Brain pericyte (primary cell): ENCODE measurements around the gene ZNHIT6.
A peak's percentile ranks its signal among the peaks of the same experiment; 100 is the strongest.
"Not testable (repeated sequence)": the region's sequence is repeated elsewhere in the genome, so short reads cannot be mapped to it uniquely, and the experiment has no call there.

Experiments
- DNase-seq: peaks from one replicate; pipeline ENCODE4 v3.0.0-alpha.2; 2012; ENCODE audit warnings: low read depth, low spot score

ZNHIT6 gene, protein sequence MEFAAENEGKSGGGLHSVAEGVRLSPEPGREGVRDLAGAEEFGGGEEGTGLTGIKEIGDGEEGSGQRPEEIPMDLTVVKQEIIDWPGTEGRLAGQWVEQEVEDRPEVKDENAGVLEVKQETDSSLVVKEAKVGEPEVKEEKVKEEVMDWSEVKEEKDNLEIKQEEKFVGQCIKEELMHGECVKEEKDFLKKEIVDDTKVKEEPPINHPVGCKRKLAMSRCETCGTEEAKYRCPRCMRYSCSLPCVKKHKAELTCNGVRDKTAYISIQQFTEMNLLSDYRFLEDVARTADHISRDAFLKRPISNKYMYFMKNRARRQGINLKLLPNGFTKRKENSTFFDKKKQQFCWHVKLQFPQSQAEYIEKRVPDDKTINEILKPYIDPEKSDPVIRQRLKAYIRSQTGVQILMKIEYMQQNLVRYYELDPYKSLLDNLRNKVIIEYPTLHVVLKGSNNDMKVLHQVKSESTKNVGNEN

DNA sequence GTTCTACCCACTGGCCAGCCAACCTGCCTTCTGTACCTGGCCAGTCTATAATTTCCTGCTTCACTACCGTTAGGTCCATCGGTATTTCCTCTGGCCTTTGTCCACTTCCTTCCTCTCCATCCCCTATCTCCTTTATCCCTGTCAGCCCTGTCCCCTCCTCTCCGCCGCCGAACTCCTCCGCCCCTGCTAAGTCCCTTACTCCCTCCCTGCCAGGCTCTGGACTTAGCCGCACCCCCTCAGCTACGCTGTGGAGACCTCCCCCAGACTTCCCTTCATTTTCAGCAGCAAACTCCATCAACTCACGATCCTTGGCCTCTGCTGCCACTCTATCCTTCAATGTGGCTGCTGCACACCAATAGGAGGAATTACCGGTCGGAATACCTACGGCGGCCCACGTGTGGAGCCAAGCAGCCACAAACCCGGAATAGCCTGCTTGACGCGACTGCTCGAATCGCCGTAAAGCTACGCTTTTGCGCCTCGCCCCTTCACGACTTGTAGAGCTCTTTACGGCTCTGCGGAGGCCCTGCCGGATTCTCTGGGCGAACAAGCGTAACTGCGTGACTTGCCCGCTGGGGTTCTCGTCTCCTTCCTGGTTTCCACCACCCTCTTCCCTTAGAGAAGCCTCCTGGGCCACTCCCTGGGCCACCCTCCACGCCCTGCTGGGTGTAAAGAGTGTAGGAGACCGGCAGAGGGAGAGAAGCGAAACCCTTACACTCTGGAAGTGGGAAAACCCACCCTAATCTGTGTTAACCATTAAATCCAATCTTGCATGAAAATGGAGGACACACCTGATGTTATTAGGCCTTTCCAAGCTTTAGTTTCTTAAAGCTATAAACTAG is at the start of gene ZNHIT6:
TSS of gene ZNHIT6 (minus strand) at position 444 of the 839 bp plus-strand sequence. CDS start at position 295, 149 bp downstream.
- peak; percentile 76 for DNase-seq

DNA sequence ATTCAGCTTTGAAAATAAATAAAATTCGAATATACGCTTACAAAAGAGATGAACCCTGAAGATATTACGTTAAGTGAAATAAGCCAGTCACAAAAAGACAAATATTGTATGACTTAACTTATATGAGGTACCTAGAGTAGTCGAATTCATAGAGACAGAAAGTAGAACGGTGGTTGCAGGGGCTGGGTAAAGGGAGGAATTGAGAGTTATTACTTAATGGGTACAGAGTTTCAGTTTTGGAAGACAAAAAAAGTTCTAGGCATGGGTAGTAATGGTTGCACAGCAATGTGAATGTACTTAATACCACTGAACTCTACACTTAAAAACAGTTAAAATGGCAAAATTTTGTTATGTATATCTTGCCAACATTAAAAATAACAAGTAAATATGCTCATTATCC is 48.6 kb upstream of the ZNHIT6 start:
- DNase-seq: no peak

DNA sequence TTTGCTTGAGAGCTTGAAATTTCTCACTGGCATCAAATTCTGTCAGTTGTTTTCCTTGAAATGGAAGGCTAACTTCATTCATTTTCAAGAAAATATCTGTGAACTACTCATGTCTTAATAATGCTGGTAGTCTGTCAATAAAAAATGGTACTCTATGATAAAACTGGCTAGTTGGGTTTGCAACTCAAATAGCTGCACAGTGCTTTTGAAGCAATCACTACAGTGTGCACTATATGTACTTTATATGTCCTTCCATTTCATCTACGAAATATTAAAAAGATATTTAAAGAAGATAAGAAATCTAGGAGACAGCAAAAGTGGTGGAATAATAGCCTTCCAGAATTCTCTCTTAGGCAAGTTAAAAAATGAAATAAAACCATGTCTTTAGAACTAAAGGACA is 39.9 kb upstream of the ZNHIT6 start:
- no peak for DNase-seq

DNA sequence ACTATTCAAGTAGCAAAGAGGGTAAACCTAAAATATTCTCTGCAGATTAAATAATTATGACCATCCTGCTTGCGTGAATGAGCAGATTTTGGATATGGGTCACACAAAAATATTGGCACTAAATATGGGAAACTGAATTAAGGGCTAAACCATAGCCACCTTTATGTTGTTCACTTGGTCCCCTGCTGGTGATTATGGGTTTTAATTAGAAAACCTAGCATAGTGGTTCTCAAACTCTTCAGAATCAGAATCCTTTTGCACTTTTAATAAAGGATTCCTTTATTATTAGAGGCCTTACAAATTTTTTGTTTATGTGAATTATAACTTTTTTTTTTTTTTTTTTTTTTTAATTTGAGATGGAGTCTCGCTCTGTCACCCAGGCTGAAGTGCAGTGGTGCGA is 38.5 kb upstream of the ZNHIT6 start:
- DNase-seq: no peak

DNA sequence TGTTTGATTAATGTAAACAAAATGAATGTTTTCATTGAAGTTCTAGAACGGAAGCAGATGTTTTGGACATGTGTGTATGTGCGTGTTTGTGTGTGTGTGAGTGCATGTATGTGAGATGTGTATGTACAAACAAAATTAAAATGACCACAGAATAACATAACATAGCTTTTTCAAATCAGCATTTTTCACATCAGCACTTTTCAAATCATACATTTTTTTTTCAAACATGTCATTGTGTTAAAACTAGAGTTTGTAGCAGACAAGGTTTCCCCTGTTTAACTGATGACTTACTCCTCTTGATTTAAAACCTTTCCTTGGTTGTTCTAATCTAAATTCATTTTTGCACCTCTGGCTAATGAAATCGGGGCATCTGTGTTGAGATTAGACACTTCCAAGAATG is 35.6 kb upstream of the ZNHIT6 start:
- DNase-seq: no peak

DNA sequence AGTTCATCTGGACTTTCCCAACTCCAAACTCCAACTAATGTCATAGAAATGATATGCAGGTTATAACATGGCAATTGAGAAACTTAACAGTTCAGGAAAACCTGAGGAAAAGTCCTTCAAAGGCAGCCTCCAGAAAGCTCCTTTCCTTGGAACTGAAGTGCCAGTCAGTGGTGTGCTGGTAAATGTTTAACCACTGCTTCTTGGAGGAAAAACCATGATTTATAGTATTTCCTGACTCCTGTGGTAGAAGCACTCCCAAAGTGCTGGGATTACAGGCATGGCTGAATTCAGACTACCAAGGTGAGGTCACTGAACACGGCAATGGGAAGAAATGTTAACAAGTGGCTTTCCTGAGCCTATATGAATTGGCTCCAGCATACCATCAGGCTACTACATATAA is 26.7 kb upstream of the ZNHIT6 start:
- no peak for DNase-seq

DNA sequence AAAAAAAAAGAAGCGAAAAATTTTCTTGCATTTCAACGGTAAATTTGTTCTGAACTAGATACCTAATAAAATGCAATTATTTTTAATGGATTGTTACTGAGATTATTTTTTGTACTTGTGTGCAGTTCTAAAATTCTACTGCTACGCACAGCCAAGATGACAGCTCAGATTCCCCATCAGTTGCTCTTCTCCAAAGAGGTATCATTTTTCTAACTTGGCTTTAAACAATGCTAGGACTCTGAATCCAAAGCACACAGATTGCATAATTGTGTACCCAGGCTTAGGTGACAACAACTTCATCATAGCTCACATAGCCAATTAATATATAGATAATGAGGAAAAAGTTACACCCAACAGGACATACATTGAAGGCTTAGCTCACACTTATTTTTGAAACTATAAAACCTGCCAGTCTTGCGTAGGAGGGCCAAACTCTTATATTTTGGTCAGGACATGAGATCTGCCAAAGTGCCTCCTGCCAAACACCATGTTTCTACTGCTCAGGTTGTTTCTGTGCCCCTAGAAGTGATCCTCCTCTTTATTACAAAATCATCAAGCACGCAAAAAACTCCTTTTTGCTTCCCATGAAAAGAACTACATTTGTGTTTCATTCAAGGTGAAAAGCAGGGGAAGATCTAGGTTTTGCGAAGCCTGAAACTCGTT is 10.6 kb upstream of the ZNHIT6 start:
- DNase-seq: no peak

DNA sequence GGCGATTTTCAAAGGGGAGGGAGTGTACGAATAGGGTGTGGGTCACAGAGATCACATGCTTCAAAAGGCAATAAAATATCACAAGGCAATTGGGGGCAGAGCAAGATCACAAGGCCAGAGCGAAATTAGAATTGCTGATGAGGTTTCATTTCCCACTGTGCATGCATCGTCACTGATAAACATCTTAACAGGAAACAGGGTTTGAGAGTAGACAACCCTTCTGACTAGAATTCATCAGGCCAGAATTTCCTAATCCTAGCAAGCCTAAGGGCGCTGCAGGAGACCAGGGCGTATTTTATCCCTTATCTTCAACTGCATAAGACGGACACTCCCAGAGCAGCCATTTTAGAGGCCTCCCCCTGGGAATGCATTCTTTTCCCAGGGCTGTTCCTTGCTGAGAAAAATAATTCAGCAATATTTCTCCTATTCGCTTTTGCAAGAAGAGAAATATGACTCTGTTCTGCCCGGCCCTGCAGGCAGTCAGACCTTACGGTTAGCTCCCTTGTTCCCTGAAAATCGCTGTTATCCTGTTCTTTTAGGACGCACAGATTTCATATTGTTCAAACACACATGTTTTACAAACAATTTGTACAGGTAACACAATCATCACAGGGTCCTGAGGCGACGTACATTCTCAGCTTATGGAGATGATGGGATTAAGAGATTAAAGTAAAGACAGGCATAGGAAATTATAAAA is 6.3 kb upstream of the ZNHIT6 start:
- DNase-seq: not testable (repeated sequence)

DNA sequence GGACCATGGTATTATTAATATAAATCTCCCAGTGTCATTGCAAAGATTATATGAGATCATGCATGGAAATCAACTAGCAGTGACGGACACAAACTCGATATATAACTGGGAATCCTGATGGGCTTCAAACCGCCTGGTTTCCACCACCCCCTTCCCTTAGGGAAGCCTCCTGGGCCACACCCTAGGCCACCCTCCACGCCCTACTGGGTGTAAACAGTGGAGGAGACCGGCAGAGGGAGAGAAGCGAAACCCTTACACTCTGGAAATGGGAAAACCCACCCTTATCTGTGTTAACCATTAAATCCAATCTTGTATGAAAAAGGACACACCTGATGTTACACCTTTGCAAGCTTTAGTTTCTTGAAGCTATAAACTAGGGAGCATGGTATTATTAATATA is 595 bp upstream of the ZNHIT6 start:
- no peak for DNase-seq

DNA sequence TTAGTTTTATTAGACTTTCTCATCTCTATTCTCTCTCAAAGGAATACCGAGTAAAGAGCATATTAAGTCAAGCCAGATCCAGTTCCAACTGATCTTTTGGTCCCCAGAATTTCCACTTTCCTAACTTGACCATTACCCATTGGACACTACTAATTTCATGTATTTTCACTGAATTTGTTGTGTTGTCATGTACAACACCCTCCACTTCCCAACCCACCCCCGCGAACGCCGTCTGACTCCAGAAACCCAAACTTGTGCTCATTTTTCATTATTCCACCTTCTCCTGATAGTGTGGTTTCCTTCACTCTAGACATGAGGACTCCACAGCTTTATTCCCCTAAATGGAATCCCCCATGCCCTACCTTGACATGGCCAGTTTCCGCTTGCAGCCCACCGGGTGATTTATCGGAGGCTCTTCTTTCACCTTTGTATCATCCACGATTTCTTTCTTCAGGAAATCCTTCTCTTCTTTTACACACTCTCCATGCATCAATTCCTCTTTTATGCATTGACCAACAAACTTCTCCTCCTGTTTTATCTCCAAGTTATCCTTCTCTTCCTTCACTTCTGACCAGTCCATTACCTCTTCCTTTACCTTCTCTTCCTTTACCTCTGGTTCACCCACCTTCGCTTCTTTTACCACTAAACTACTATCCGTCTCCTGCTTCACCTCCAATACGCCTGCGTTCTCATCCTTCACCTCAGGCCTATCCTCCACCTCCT is 805 bp downstream of the ZNHIT6 start:
- no peak for DNase-seq

DNA sequence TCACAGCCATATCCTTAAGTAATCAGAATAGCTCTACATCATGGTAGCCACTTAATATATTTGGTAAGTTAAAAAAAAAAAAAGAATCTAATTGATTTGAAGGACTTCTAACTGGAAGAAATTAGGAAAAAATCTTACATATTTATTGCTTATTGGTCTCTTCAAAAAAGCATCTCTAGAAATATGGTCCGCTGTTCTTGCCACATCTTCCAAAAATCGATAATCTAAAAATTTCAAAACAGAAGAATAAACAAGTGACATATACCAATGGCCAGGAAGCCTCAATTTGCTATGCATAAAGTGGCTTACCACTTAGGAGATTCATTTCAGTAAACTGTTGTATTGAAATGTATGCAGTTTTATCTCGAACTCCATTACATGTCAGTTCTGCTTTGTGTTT is 2.3 kb downstream of the ZNHIT6 start:
- DNase-seq: no peak

DNA sequence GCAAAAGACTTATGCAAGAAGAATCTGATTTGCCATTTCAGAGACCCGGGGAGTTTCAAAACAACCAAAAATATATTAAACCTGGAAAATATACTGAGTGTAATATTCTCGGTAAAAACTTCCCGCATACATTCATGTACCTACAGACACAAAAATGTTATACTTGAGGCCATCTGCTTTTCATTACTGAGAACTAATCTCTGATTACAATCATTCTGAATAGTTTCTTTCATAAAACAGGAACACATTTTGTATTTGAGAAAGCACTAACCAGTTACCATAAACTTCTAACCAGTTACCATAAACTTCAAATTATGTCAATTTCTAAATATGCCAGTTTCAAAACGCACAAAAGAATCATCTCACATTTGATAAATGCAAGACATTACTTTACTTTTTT is 7.8 kb downstream of the ZNHIT6 start:
- no peak for DNase-seq

DNA sequence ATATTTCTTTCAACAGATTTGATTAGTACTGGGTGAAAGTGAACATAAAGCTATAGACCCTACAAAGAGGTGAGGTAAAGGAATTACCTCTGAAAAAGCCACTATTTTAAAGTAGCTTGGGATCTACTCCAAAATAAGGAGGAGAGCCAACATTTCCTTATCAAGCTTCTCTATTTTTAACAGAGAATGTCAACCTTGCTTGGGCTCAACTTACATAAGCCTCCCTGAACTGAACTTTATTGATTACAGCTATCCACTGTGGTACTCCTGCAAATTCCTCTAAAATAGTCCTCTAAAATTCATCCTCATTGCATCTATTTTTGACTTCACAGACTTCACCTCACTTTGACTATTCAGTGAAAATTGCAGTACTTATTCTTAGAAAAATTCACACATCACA is 10.3 kb downstream of the ZNHIT6 start:
- DNase-seq: no peak

DNA sequence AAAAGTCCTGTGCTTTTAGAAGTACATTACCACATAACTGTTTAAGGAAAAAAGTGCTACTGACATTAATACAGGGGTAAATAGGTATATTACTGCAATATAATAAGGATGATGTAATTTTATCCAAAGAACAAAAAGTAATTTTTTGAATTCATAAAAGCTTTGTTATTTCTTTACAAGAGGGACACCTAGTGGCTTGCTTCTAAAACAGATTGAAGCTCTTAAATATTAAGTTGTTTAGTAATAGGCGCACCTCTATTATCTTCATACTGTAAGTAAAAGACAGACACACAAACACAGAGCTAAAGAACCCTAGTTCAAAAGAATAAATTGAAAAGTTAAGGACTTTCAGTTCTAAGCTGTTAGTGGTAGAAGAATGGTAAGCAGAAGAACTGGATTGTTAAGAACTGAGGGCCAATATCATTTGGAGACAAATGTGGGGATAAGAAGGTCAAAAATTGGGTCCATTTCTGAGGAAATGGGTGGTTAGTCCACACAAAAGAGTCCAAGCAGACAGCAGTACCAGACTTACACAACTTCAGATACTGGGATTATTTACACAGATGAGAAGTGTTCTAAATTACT is 15.4 kb downstream of the ZNHIT6 start:
- DNase-seq: no peak

DNA sequence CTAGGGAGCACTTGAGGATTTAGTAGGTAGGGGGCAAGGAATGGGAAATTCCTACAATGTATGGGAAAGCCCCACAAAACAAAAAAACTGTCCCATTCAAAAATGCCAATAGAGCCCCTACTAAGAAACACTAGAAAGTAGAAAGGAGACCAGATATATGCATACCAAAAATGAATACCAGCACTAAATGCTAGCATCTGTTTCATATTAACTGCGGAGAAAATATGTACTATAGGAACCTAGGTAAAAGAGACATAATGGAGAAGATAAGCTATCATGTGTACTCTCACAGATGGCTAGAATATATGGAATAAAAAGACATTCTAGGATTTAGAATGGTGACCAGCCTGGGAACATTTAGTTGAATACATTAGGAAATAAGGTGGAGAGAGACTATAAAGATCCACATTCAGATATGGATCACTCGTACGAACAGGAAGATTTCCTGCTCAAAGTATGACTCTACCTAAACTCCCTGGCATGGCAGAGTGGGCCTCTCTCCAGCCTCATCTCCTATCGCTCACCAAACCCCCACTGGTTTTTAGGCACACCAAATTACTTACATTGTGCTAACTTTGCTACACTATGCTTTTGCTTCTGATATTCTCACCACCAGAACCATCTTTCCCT is 18.3 kb downstream of the ZNHIT6 start:
- no peak for DNase-seq

DNA sequence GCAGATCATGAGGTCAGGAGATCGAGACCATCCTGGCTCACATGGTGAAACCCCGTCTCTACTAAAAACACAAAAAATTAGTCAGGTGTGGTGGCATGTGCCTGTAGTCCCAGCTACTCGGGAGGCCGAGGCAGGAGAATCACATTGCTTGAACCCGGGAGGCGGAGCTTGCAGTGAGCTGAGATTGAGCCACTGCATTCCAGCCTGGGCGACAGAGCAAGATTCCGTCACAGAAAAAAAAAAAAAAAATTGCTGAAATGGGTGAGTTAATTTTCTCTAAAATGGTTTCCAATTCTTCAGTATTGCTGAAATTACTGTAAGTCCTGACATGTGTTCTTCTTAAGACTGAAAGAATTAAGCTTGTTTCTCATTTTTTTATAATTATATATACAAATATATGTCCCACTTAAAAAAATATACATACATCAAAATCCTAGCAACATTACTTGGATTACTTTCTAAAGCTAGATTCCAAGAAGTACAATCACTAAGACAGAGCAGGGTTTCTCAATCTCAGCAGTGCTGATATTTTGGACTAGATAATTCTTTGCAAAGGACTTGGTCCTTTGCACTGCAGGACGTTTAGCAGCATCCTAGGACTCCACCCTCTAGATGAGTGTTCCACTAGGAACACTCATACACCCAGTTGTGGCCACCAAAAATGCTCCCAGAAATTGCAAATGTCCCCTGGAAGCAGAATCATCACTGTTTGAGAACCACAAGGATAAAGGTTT is 24.8 kb downstream of the ZNHIT6 start:
- DNase-seq: no peak

DNA sequence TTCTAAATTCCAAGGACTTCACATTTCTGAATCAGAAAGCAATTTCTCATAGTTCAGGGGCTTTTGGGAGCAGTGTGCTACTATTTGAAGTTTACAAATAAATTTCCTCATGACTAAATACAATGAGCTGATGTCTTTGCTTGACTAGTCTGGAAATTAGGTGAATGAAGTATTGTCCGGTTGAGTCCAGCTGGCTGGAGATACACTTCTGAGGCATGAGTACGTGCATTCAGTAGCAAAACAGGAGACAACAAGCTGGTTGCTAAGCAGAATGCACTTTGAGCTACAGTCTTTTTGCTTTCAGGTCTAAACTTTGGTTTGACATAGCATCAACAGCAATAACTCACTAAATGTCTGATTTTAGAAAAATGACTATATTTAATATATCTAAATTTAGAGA is 27.1 kb downstream of the ZNHIT6 start:
- no peak for DNase-seq

DNA sequence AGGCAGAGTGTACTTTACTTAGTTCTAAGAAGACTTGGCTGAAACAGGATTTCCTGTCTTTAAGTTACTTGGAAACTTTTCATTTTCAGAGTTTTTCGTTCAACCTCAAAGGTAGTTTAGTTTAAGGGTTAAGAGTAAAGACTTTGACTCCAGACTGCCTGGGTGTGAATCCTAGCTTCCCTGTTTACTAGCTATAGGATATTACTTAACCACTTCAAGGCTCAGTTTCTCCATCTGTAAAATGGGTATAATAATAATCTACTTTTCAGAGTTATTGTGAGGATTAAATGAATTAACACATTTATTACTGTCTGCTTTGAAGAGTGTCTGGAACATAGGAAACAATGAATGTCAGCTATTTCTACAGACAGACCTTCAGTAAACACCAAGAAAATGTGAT is 30.0 kb downstream of the ZNHIT6 start:
- DNase-seq: no peak

DNA sequence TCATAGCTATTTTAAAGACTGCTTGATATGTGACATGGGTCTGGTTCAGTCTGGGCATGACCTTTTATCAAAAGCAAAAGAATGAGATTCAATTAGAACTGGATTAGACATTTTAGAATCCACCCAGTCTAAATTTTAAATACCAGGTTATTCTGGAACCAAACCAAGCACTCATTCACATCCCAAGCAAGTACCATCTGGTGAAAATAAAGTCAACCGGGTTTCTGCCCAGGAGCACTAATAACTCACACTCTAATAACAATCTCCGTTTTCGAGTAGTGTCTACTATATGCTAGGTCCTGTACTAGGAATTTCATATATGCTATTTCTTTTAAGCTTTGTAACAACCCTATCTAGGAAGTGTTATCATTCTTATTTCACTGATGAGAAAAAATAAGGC is 30.6 kb downstream of the ZNHIT6 start:
- DNase-seq: no peak
